ENCODE results near the gene BPIFB2. TPM values are rescaled to one million over a fixed set of nuclear protein-coding genes. Genes with fewer than 3 reads are reported as not detected.

The BPIFB2 gene
- total and polyA plus RNA-seq, 2 donors (not counting 1 experiment from before 2014, with no cell fraction given) = not detected

GRCh38 chr20:32964575-32964974 lies 42.9 kb upstream of the BPIFB2 start:
- no peaks in the 10 kb centered on the region for H3K9me3 ChIP-seq (ENCODE audit: control insufficient read depth, insufficient read depth, low read depth, low read length)
- H3K27me3 ChIP-seq (ENCODE audit: control insufficient read depth, insufficient read depth, low read length) = no peaks in the 10 kb centered on the region
- H2AFZ ChIP-seq (ENCODE audit: low read length) = no peak overlapping the region
- DNase-seq (ENCODE audit: low read depth in 2 of 2) = no peak
- H4K20me1 ChIP-seq (ENCODE audit: control insufficient read depth, extremely low read depth, insufficient read depth, low read length) = no peaks in the 10 kb centered on the region
- no peaks in the 10 kb centered on the region for H3K36me3 ChIP-seq (ENCODE audit: control insufficient read depth, insufficient read depth, low read length)
- H3K4me3 ChIP-seq (replicated peaks in 1 of 4; ENCODE audit: control extremely low read depth in 1 of 4, insufficient read depth in 1 of 4, low read depth in 3 of 4, low read length in 4 of 4) = no peak overlapping the region
- TF ChIP-seq EZH2 (IDR thresholded peaks at IDR 0.05; ENCODE audit: low read length, missing control alignments) = no peak
- no peak overlapping the region for H3K4me2 ChIP-seq (ENCODE audit: extremely low read depth, insufficient read depth, low read length)
- no peak overlapping the region for H3K27ac ChIP-seq (ENCODE audit: insufficient read depth, low read length)
- no peaks in the 10 kb centered on the region for H3K4me1 ChIP-seq (ENCODE audit: control insufficient read depth, extremely low read depth, insufficient read depth, low read length)
- no peak overlapping the region for H3K9ac ChIP-seq (ENCODE audit: insufficient read depth, low read length)
- no peaks in the 10 kb centered on the region for H3K79me2 ChIP-seq (ENCODE audit: control insufficient read depth, insufficient read depth, low read length)

GRCh38 chr20:32965115-32965514 lies 42.4 kb upstream of the BPIFB2 start:
- H3K4me3 ChIP-seq (replicated peaks in 1 of 4; ENCODE audit: control extremely low read depth in 1 of 4, insufficient read depth in 1 of 4, low read depth in 3 of 4, low read length in 4 of 4) = no peak overlapping the region
- H3K79me2 ChIP-seq (ENCODE audit: control insufficient read depth, insufficient read depth, low read length) = no peaks in the 10 kb centered on the region
- H2AFZ ChIP-seq (ENCODE audit: low read length) = no peak overlapping the region
- H3K36me3 ChIP-seq (ENCODE audit: control insufficient read depth, insufficient read depth, low read length) = no peaks in the 10 kb centered on the region
- H3K4me1 ChIP-seq (ENCODE audit: control insufficient read depth, extremely low read depth, insufficient read depth, low read length) = no peaks in the 10 kb centered on the region
- no peaks in the 10 kb centered on the region for H3K27me3 ChIP-seq (ENCODE audit: control insufficient read depth, insufficient read depth, low read length)
- TF ChIP-seq CTCF (conservative IDR thresholded peaks at IDR 0.05 in 1 of 2, IDR thresholded peaks at IDR 0.05 in 1 of 2; ENCODE audit: low read depth in 1 of 2, low read length in 2 of 2) (no peak), EZH2 (IDR thresholded peaks at IDR 0.05; ENCODE audit: low read length, missing control alignments) (no peak)
- H4K20me1 ChIP-seq (ENCODE audit: control insufficient read depth, extremely low read depth, insufficient read depth, low read length) = no peaks in the 10 kb centered on the region
- no peak overlapping the region for H3K4me2 ChIP-seq (ENCODE audit: extremely low read depth, insufficient read depth, low read length)
- no peak overlapping the region for H3K9ac ChIP-seq (ENCODE audit: insufficient read depth, low read length)
- no peaks in the 10 kb centered on the region for H3K9me3 ChIP-seq (ENCODE audit: control insufficient read depth, insufficient read depth, low read depth, low read length)
- no peak for DNase-seq (ENCODE audit: low read depth in 2 of 2)
- H3K27ac ChIP-seq (ENCODE audit: insufficient read depth, low read length) = no peak overlapping the region

GRCh38 chr20:32965581-32966373 lies 41.7 kb upstream of the BPIFB2 start:
- Histone ChIP-seq H3K4me1 (ENCODE audit: control insufficient read depth, extremely low read depth, insufficient read depth, low read length) (no peaks in the 10 kb centered on the region), H4K20me1 (ENCODE audit: control insufficient read depth, extremely low read depth, insufficient read depth, low read length) (no peaks in the 10 kb centered on the region), H3K27ac (ENCODE audit: insufficient read depth, low read length) (no peak overlapping the region), H2AFZ (ENCODE audit: low read length) (no peak overlapping the region), H3K36me3 (ENCODE audit: control insufficient read depth, insufficient read depth, low read length) (no peaks in the 10 kb centered on the region), H3K4me3 (replicated peaks in 1 of 4; ENCODE audit: control extremely low read depth in 1 of 4, insufficient read depth in 1 of 4, low read depth in 3 of 4, low read length in 4 of 4) (no peak overlapping the region), H3K9me3 (ENCODE audit: control insufficient read depth, insufficient read depth, low read depth, low read length) (no peaks in the 10 kb centered on the region), H3K79me2 (ENCODE audit: control insufficient read depth, insufficient read depth, low read length) (no peaks in the 10 kb centered on the region), H3K9ac (ENCODE audit: insufficient read depth, low read length) (no peak overlapping the region), H3K4me2 (ENCODE audit: extremely low read depth, insufficient read depth, low read length) (no peak overlapping the region), H3K27me3 (ENCODE audit: control insufficient read depth, insufficient read depth, low read length) (no peaks in the 10 kb centered on the region)
- DNase-seq (ENCODE audit: low read depth in 2 of 2) = no peak
- TF ChIP-seq EZH2 (IDR thresholded peaks at IDR 0.05; ENCODE audit: low read length, missing control alignments) = no peak
- TF ChIP-seq CTCF (conservative IDR thresholded peaks at IDR 0.05 in 1 of 2, IDR thresholded peaks at IDR 0.05 in 1 of 2; ENCODE audit: low read depth in 1 of 2, low read length in 2 of 2) = no peak

Data from fibroblast of lung (primary cell).